ENCODE data around the gene PARP14.
"Not testable (repeated sequence)": the region's sequence is repeated elsewhere in the genome, so short reads cannot be mapped to it uniquely, and the experiment has no call there.

The PARP14 gene

GRCh38 chr3:122681974-122682409, 1.4 kb downstream of the PARP14 start:
- no peak overlapping the region for H3K9ac ChIP-seq
- H3K4me3 ChIP-seq (ENCODE audit: low read depth, low read length) = peak overlapping the region; percentile 87
- TF ChIP-seq, protein P1, sequence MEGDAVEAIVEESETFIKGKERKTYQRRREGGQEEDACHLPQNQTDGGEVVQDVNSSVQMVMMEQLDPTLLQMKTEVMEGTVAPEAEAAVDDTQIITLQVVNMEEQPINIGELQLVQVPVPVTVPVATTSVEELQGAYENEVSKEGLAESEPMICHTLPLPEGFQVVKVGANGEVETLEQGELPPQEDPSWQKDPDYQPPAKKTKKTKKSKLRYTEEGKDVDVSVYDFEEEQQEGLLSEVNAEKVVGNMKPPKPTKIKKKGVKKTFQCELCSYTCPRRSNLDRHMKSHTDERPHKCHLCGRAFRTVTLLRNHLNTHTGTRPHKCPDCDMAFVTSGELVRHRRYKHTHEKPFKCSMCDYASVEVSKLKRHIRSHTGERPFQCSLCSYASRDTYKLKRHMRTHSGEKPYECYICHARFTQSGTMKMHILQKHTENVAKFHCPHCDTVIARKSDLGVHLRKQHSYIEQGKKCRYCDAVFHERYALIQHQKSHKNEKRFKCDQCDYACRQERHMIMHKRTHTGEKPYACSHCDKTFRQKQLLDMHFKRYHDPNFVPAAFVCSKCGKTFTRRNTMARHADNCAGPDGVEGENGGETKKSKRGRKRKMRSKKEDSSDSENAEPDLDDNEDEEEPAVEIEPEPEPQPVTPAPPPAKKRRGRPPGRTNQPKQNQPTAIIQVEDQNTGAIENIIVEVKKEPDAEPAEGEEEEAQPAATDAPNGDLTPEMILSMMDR (IDR thresholded peaks at IDR 0.05) = no peak
- no peaks in the 10 kb centered on the region for H3K27me3 ChIP-seq (ENCODE audit: control insufficient read depth, insufficient read depth, low read length)
- peak overlapping the region; percentile 99 for H2AFZ ChIP-seq
- no peaks in the 10 kb centered on the region for H3K36me3 ChIP-seq (ENCODE audit: control insufficient read depth, insufficient read depth, low read length)
- peaks cover 5% of the 10 kb centered on the region for H3K4me1 ChIP-seq
- H3K27ac ChIP-seq = no peak overlapping the region
- H3K4me2 ChIP-seq (ENCODE audit: low read length) = peak overlapping the region; percentile 73
- H3K79me2 ChIP-seq = no peaks in the 10 kb centered on the region
- H3K9me3 ChIP-seq (ENCODE audit: control insufficient read depth, low read length) = no peaks in the 10 kb centered on the region

DNA sequence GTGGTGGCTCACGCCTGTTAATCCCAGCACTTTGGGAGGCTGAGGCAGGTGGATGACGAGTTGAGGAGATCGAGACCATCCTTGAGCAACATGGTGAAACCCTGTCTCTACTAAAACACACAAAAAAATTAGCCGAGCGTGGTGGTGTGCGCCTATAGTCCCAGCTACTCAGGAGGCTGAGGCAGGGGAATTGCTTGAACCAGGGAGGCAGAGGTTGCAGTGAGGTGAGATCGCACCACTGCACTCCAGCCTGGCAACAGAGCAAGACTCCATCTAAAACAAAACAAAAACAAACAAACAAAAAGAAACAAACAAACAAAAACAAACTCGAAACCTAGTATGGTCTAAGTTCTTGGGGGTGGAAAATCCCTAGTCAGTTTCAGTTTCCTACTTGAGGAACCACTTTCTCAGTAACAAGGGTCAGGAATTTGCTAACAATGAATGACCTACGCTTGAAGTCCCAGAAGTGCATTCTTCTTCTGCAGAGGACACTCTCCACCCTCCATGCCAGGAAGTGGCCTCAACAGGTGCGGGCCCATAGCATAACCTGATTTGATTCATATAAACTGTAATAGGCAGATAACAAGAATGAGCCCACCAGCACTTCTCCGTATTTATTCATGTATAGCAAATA, 2.3 kb downstream of the PARP14 start:
- H3K9me3 ChIP-seq (ENCODE audit: control insufficient read depth, low read length); H3K9ac ChIP-seq; H3K4me3 ChIP-seq (ENCODE audit: low read depth, low read length); H3K36me3 ChIP-seq (ENCODE audit: control insufficient read depth, insufficient read depth, low read length); H2AFZ ChIP-seq; H3K27me3 ChIP-seq (ENCODE audit: control insufficient read depth, insufficient read depth, low read length); H3K4me1 ChIP-seq; H3K79me2 ChIP-seq; H3K4me2 ChIP-seq (ENCODE audit: low read length); H3K27ac ChIP-seq: not testable (repeated sequence)

DNA sequence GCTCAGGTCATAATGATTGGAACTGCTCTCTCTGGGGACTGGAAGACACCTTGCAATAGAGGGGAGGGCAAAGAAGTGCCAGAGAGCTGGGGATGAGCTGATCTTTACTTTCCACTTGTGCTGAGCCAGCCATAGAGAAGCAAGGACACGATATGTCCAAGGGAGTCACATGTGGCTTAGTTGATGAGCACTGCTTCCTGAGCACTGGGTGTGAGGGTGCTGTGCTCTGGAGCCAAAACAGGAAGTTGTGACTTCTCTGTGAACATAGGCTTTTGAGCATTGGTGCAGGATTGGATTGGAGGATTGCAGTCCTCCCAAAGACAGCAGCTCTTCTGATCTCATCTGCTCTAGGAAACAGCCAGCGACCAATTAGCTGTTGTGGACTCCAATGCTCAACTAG, 6.7 kb downstream of the PARP14 start:
- Histone ChIP-seq H3K9me3 (ENCODE audit: control insufficient read depth, low read length) (no peaks in the 10 kb centered on the region), H3K4me1 (no peaks in the 10 kb centered on the region), H2AFZ (no peak overlapping the region), H3K9ac (no peak overlapping the region), H3K27ac (no peak overlapping the region), H3K79me2 (no peaks in the 10 kb centered on the region), H3K36me3 (ENCODE audit: control insufficient read depth, insufficient read depth, low read length) (no peaks in the 10 kb centered on the region), H3K27me3 (ENCODE audit: control insufficient read depth, insufficient read depth, low read length) (no peaks in the 10 kb centered on the region), H3K4me2 (ENCODE audit: low read length) (no peak overlapping the region), H3K4me3 (ENCODE audit: low read depth, low read length) (no peak overlapping the region)
- TF ChIP-seq, protein P1 (IDR thresholded peaks at IDR 0.05) = no peak

GRCh38 chr3:122688996-122689395, 8.4 kb downstream of the PARP14 start:
- Histone ChIP-seq H3K4me2 (ENCODE audit: low read length) (no peak overlapping the region), H3K27ac (no peak overlapping the region), H2AFZ (no peak overlapping the region), H3K9me3 (ENCODE audit: control insufficient read depth, low read length) (no peaks in the 10 kb centered on the region), H3K9ac (no peak overlapping the region), H3K4me1 (no peaks in the 10 kb centered on the region), H3K4me3 (ENCODE audit: low read depth, low read length) (no peak overlapping the region), H3K36me3 (ENCODE audit: control insufficient read depth, insufficient read depth, low read length) (no peaks in the 10 kb centered on the region), H3K79me2 (no peaks in the 10 kb centered on the region), H3K27me3 (ENCODE audit: control insufficient read depth, insufficient read depth, low read length) (no peaks in the 10 kb centered on the region)
- TF ChIP-seq, protein P1 (IDR thresholded peaks at IDR 0.05) = no peak

GRCh38 chr3:122689587-122689986, 8.9 kb downstream of the PARP14 start:
- H3K4me2 ChIP-seq (ENCODE audit: low read length) = no peak overlapping the region
- no peaks in the 10 kb centered on the region for H3K27me3 ChIP-seq (ENCODE audit: control insufficient read depth, insufficient read depth, low read length)
- no peak overlapping the region for H2AFZ ChIP-seq
- H3K27ac ChIP-seq = no peak overlapping the region
- no peaks in the 10 kb centered on the region for H3K9me3 ChIP-seq (ENCODE audit: control insufficient read depth, low read length)
- no peaks in the 10 kb centered on the region for H3K4me1 ChIP-seq
- H3K79me2 ChIP-seq = no peaks in the 10 kb centered on the region
- no peak overlapping the region for H3K9ac ChIP-seq
- TF ChIP-seq, protein P1 (IDR thresholded peaks at IDR 0.05) = no peak
- no peaks in the 10 kb centered on the region for H3K36me3 ChIP-seq (ENCODE audit: control insufficient read depth, insufficient read depth, low read length)
- no peak overlapping the region for H3K4me3 ChIP-seq (ENCODE audit: low read depth, low read length)

Data from parathyroid adenoma (tissue), 2 donors.